ENCODE measurements around the gene ZNF423.

Gene ZNF423

GRCh38 chr16:49712542-49712941 lies 143.4 kb downstream of the ZNF423 start:
- no peak for DNase-seq

DNA sequence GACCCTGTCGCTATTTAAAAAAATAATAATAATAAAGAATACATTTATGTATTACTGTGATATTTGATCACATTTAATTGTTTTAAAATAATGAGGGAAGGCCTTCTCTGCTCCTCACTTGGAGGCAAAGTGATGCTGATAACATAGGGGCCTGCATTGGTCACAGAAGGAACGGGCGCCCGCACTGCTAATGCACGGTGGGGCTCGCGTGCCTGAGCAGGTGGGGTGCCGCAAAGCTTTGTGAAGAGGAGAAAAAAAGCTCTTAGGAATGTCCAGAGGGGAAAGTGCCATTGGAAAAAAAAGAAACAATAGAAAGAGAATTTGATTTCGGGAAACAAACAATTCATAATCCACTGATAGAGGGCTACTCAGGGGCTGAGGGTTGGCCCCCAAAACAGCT lies 143.8 kb downstream of the ZNF423 start:
- DNase-seq: no peak

GRCh38 chr16:49709057-49709456 lies 146.9 kb downstream of the ZNF423 start:
- DNase-seq: no peak

DNA sequence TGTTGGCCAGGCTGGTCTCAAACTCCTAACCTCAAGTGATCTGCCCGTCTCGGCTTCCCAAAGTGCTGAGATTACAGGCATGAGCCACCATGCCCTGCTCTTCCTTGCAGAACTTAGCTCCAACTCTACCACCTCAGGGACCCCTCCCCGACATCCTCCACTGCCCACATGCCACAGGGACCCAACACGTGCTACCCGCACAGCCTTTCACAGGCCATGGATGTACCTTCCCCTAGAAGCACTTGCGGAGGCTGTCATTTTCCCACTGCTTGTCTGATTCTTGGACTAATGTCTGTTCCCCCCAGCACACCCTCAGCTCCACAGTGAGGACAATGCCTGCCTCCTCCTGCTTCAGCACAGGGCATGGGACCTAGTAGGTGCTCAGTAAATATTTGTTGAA lies 147.4 kb downstream of the ZNF423 start:
- DNase-seq: no peak

DNA sequence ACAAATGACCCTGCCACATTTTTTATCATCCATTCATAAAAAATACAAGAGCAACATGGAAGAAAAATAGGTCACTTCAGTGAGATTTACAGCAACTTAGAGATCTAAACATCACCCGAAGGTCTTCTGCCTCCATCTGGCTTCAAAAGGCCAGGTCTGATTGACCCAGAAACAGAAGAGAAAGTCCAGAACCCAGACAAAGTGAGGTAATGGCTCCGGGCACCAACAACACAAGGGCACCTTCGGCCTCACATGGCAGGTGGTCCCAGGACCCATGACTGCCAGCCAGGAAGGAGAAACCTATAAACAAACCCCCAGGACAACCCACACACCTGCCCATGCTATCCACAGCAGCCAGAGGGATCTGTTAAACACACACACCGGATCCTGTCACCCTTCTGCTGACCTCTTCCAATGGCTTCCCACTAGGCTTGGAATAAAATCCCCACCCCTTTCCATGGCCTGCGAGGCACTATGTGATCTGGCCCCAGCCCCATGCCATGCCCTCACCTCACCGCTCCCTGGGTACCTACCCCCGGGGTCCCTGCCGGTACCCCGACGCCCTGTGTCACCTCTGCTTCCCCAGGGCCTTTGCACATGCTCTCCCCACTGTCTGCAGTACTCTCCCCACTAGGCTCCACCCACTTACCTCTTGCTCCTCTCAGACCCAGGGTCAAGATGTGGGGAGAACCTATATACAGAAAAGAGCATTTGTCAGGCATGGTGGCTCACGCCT lies 149.1 kb downstream of the ZNF423 start:
- no peak for DNase-seq

GRCh38 chr16:49704586-49705155 lies 151.2 kb downstream of the ZNF423 start:
- DNase-seq: no peak

- DNase-seq: no peak
These were observed 152.4 kb downstream of the ZNF423 start for GRCh38 chr16:49703483-49703882.

DNA sequence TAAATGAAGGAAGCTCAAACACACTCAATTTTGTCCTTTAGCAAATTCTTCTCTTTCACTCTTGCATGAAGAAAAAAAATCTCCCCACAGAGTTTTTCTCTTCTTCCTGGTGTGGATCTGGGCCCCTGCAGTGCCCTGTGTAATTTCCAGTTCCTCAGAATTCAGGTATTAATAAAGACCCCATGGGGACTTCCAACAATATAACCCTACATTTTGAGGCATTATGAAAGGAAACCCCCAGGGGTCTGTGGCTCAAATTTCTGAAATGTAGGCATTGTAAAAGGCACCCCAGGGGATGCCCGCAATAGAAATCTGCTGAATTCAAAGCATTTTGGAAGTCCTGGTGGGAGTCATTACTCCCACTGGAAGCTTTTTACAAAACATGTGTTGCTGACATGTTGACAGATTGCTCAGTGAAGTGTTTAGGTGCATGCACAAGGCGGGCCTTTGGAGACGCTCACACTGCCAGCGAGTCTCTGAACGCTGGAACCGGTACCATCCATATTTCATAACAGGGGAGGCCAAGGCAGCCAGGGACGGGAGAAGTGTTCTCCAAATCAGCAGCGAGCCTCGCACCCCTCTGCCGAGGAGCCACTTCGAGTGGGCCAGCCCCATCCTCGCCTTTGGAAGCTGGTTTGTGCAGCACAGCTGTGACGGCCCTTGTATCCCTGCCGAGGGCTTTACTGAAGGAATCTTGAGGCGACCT lies 154.0 kb downstream of the ZNF423 start:
- DNase-seq: no peak

DNA sequence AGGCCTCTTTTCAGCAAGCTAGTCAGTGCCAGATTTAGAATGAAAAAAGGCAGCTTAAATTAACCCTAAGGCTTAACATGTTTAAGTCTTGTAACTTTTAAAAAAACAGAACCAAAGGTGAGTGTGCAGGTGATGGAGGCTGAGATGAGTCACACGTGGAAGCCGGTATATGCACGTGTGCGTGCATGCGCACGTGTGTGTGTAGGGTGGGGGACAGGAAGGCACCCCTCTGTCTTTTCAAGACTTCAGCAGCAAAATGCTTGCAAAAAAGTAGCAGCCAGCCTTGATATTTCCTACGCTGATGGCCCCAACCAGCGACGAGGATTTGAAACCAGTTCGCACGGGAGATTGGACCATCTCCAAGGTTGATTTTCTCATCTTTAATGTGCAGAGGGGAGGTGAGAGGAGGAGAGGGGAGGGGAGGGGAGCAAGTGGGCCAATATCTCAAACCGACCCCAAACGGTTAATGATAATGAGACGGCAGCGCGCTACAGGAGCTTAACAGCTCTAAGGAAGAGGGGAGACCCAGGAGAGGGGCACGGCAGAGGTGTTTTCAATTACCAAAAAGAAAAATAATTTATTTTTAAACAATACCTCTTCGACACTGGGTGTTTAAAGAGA lies 154.7 kb downstream of the ZNF423 start:
- no peak for DNase-seq

DNA sequence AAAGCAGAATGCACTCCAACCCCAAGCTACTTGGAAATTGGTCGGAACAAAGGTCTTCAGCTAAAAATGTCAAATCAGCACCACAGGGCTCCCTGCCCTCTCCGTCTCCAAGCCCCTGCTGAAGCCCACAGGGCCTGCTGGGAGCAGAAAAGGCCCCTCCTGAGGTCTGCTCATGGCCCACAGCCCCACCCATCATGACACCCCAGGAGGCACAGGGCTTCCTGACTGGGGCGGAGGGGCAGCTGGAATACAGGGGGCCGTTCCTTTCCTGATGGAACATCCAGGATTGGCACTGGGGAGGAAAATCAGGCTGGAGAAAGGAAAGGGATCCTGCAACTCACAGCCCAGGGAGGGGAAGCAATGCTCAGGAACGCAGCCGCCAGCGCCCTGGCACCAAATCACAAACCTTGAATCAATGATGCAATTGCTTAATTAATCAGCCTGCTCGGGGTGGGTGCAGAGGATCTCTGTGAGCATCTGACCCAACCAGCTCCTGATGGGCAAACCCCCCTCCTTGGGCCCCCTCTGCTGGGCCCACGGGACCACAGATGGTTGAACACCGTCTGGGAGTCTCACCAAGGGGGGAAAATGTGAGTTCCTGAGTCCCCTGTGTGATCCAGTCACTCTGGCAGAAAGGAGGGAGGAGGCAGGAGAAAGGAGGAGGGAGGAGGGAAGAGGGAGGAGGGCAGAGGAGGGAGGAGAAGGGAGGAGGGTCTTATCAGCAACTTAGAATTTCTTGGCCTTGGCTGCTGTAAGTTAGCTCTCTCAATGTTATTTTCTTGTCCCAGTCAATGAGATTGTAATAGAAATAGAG lies 155.5 kb downstream of the ZNF423 start:
- DNase-seq: no peak

DNA sequence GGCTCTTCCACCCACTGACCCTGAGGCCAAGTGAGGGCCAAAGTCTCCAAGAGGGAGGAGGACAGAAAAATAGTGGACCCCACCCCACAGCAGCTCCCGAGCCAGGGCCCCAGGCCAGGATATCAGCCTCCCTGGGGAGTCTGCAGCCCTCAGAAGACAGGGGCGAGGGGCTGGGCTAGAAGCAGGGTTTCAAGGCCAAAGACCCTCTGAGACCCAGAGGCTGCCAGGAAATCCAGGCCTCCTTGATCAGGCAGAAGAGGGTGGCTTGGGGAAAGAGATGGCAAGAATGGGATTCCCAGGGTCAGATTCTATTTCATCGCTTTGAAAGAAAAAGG lies 156.1 kb downstream of the ZNF423 start:
- no peak for DNase-seq

DNA sequence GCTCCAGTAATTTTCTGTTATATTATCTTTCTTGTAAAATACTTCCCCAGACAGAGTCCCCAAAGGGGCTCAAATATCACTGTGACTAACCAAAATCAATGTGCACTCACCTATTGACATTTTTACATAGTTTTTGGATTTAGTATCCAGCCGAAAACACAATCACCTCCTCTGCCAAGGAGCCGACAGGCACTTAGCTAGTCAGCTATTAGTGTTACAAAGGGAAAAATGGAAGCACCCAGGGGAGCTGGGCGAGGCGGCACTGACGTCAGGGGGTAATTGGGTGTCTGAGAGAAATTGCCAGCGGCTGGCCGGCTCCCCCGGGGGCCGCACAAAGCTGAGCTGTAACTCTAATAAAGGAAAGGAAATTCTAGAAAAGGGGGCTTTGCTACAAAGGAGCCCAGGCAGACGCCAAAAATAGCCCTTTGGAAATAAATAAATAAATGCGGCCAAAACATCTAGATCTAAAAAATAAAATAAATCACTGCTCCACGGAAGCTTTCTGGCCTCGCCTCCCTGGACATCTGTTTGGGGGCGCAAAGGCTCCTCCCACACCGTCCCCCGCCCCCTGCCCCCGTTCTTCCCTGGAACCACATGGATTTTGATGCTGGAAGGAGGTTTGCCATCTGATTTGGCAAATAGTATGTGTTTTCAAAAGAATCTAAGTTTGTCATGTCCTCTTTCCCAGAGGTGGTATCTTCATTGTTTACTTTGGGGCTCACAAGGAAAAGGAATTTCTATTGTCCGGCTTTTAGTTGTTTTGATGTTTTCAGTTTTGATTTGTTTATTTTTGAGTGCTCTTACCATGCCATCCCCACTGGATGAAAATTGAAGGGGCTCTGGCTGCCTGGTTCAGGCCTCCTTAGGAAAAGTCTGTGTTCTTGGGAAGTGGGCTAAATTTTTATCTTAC lies 156.7 kb downstream of the ZNF423 start:
- no peak for DNase-seq

GRCh38 chr16:49698453-49698815 lies 157.5 kb downstream of the ZNF423 start:
- no peak for DNase-seq

DNA sequence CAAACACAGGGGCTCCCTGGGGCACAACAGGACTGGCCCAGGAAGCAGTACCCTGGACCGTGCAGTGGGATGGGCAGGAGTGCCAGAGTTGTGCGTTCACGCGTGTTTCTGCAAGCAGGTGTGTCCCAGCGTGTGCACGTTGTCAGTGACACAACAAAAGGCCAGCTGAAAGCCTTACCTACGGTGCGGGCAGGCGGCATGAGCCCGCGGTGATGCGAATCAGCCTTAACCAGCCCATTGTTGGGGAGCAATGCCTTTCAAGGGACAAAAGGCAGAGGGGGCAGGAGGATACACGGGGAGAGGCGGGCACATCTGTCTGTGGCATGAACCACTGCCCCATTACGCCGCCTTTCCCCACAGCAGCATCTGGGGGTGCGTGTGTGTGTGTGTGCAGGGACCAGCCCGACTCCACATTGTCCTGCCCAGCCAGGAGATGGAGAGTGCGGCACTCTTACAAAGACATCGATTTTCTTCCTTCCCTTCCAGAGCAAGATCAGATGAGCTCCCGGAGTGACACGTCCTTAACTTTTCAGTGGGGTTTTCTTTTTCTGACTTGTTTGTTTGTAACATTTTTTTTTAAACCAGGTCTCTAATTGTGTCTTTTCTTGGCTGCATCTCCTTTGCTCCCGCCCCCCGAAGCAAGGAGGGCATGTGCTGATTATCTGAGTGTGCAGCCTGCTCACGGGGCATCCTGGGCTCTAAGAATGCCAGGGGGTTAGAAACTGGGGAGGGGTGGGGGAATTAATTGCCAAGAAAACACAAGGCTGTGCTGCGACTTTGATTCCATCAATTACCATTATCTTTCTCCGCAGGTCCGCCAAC lies 158.1 kb downstream of the ZNF423 start:
- DNase-seq: no peak

DNA sequence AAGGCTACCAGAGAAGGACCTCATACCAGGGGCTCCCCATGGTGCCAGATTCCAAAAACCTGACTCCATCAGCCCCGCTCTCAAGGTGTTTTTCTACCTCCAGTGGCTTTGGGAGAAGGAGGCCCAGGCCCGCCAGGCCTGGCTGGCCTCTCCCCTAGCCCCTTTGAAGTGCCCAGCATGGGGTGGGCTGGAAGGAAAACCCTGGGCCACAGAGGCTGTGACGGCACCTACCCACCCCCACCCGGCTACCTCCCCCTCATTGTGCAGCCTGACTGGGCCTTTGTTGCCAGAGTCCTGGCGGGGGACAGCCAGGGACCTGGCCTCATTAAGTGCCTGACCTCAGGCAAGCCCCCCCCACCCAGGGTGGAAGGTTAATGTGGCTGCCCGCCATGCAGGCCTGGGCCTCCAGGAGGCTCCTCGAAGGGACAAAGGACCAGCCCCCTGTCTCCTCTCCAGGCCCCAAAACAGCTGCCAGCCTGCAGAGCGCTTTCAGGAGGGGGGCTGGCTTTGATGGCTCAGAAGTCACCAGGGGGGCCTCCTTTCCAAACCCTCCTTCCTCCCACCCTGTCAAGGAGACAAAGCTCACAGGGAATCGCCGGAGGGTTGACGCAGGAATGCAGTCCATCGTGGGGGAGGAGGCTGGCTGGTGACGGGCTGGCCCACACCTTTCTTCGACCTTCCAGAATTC lies 159.4 kb downstream of the ZNF423 start:
- no peak for DNase-seq

DNA sequence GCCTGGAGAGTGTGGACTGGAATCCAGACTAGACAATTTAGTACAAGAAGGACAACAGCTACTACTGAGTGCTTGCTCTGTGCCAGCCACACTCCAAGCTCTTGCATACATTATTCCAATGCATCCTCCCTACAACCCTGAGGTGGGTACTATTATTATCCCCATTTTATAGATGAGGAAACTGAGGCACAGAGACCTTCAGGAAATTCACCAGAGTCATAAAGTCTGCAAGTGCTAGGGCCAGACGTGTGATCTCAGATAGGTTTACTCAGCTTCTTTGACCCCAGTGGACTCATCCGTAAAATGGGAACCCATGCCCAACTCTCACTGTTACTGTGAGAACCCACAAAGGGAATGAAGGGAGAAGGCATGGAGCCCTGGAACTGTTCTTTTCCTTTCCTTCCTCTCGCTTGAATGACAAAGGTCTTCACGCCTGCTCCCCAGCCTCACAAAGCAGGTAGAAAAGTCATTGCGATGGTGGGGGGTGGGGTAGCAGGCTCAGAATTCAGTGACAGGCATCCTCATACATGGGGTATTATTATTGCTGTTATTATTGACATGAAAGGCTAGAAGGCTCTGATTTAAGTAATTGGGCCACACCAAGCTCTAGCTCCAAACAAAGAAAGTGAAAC lies 160.0 kb downstream of the ZNF423 start:
- no peak for DNase-seq

DNA sequence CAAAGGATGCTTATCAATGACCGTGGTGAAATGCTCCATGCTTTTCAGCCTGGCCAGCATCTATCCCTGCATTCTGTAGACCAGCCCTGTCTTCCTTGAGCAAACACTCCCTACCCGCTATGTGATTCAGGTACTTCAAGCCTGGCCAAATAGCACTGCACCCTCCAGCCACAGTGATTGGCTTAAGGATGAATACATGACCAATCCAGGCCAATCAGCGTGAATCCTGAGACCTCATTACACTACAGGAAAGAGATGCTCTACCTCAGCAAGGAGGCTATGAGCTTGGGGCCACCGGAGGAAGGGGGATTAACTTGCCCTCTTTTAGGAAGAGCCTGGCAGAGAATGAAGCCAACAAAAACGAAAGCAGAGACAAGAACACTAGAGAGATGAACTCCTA lies 162.5 kb downstream of the ZNF423 start:
- DNase-seq: no peak

- no peak for DNase-seq
These were observed 165.1 kb downstream of the ZNF423 start for GRCh38 chr16:49690778-49691177.

DNA sequence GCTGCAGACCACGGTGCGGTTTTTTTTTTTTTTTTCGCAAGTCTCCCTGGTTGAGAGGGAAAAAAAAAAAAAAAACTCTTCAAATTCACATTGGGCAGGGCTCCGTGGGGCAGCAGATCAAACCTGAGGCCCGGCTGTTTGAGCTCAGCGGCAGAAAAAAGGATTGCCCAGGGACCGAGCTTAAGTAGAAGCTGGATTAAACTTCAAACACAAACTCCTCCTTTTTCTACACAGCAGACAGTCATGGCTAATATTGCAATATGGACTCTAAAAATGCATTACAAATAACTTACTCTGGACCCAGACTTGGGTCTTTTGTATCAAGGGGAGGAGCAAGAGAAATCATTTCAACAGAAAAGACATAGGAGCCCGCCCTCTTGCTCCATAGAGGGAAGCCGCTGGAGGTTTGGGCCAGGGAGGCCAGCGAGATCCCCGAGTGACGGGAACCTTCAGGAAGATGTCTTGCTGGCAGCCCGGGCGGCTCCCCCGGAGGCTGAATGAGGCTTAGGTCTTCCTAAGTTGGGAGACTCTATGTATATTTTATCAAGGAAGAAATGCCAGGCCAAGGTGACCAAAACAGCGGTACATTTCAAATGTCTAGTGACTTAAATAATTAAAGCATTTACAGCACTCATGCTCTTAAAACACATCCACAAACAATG lies 167.7 kb downstream of the ZNF423 start:
- no peak for DNase-seq

Measured in activated CD4-positive, CD25-positive, alpha-beta regulatory T cell treated with anti-CD3 and anti-CD28 coated beads, Interleukin-2, amount 50 U/mL, for 72 hours (primary cell).